OCI-LY1 (cell line): ENCODE results near the gene AKIP1.
A peak's percentile ranks its signal among the peaks of the same experiment; 100 is the strongest.

Source experiments
- H2AFZ ChIP-seq: fragments of 200-600 bp; sonication (generic), shearing (Covaris generic); 2 replicates; pipeline ENCODE4 v1.6.0; 2014; ENCODE audit warnings: antibody characterized with exemption, mild to moderate bottlenecking, low read length
- H3F3A ChIP-seq: fragments of 200-600 bp; sonication (generic), shearing (Covaris generic); 2 replicates; pipeline ENCODE4 v1.6.0; 2014; ENCODE audit warnings: mild to moderate bottlenecking, antibody characterized with exemption, low read length, moderate library complexity; ENCODE audit not compliant: insufficient read depth
- H3K27ac ChIP-seq: fragments of 200-600 bp; sonication (generic); 2 replicates; pipeline ENCODE4 v1.5.1; 2014; ENCODE audit warnings: low read length, mixed run types, mild to moderate bottlenecking, low read depth; ENCODE audit not compliant: poor library complexity, severe bottlenecking
- H3K27me3 ChIP-seq: fragments of 200-600 bp; sonication (generic); 2 replicates; pipeline ENCODE4 v1.6.0; 2014; ENCODE audit warnings: antibody characterized with exemption, mild to moderate bottlenecking, low read length, moderate library complexity; ENCODE audit not compliant: insufficient read depth
- H3K36me3 ChIP-seq: fragments of 200-600 bp; sonication (generic); 2 replicates; pipeline ENCODE4 v1.6.1; 2014; ENCODE audit warnings: mild to moderate bottlenecking, antibody characterized with exemption, low read length, moderate library complexity, mixed read lengths; ENCODE audit not compliant: insufficient read depth
- H3K4me1 ChIP-seq: fragments of 200-600 bp; sonication (generic); 2 replicates; pipeline ENCODE4 v1.5.1; 2014; ENCODE audit warnings: mild to moderate bottlenecking, low read length, moderate library complexity; ENCODE audit not compliant: insufficient read depth, severe bottlenecking
- H3K4me2 ChIP-seq: fragments of 200-600 bp; sonication (generic), shearing (Covaris generic); 2 replicates; pipeline ENCODE4 v1.6.1; 2014; ENCODE audit warnings: low read length
- H3K4me3 ChIP-seq: fragments of 200-600 bp; sonication (generic); 2 replicates; pipeline ENCODE4 v1.5.1; 2014; ENCODE audit warnings: low read length, low read depth, mild to moderate bottlenecking, mixed read lengths; ENCODE audit not compliant: poor library complexity, severe bottlenecking
- H3K79me2 ChIP-seq: fragments of 200-600 bp; shearing (Covaris generic); 2 replicates; pipeline ENCODE4 v1.6.1; 2016; ENCODE audit warnings: mixed run types, low read length, mixed read lengths; ENCODE audit not compliant: insufficient read depth
- H3K9ac ChIP-seq: fragments of 200-600 bp; sonication (generic), shearing (Covaris generic); 2 replicates; pipeline ENCODE4 v1.6.1; 2014; ENCODE audit warnings: mild to moderate bottlenecking, low read length, mixed read lengths
- H3K9me2 ChIP-seq: fragments of 200-600 bp; sonication (generic), shearing (Covaris generic); 2 replicates; pipeline ENCODE4 v1.6.1; 2014; ENCODE audit warnings: low read depth, mild to moderate bottlenecking, low read length, mixed read lengths
- H3K9me3 ChIP-seq: fragments of 200-600 bp; shearing (Covaris generic); 2 replicates; pipeline ENCODE4 v1.6.1; 2014; ENCODE audit warnings: low read length, mixed read lengths
- H4K20me1 ChIP-seq: fragments of 200-600 bp; sonication (generic), shearing (Covaris generic); 2 replicates; pipeline ENCODE4 v1.6.0; 2016; ENCODE audit warnings: mild to moderate bottlenecking, low read length; ENCODE audit not compliant: insufficient read depth
- CTCF ChIP-seq: fragments of 200-600 bp; sonication (generic), shearing (Covaris generic); IDR thresholded peaks from 2 replicates; pipeline ENCODE4 v1.5.1; 2017; ENCODE audit warnings: mild to moderate bottlenecking, antibody characterized with exemption, low read length, moderate library complexity, mixed read lengths
- EZH2 ChIP-seq: fragments of 200-600 bp; sonication (generic), shearing (Covaris generic); IDR thresholded peaks from 2 replicates; pipeline ENCODE4 v1.8.0; 2017; ENCODE audit warnings: borderline replicate concordance, mixed run types, mild to moderate bottlenecking, antibody characterized with exemption, low read length, moderate library complexity, mixed read lengths

The AKIP1 gene

GRCh38 chr11:8908099-8908498, 2.9 kb upstream of the AKIP1 start:
- H3K27ac ChIP-seq: no peak overlapping the region
- H2AFZ ChIP-seq: no peak overlapping the region
- no peak overlapping the region for H3K9ac ChIP-seq
- H3K9me3 ChIP-seq: no peaks in the 10 kb centered on the region
- TF ChIP-seq CTCF (no peak), EZH2 (no peak)
- H3K4me1 ChIP-seq: peaks cover 16% of the 10 kb centered on the region
- H3K36me3 ChIP-seq: no peaks in the 10 kb centered on the region
- H4K20me1 ChIP-seq: no peaks in the 10 kb centered on the region
- no peak overlapping the region for H3K4me3 ChIP-seq
- H3K79me2 ChIP-seq: no peaks in the 10 kb centered on the region
- H3K27me3 ChIP-seq: no peaks in the 10 kb centered on the region
- no peaks in the 10 kb centered on the region for H3K9me2 ChIP-seq
- no peak overlapping the region for H3K4me2 ChIP-seq
- H3F3A ChIP-seq: no peaks in the 10 kb centered on the region

- H3K9me2 ChIP-seq: no peaks in the 10 kb centered on the region
- no peak overlapping the region for H2AFZ ChIP-seq
- H3F3A ChIP-seq: no peaks in the 10 kb centered on the region
- no peaks in the 10 kb centered on the region for H3K27me3 ChIP-seq
- no peaks in the 10 kb centered on the region for H4K20me1 ChIP-seq
- no peaks in the 10 kb centered on the region for H3K79me2 ChIP-seq
- peak overlapping the region; percentile 79 for H3K4me2 ChIP-seq
- no peak overlapping the region for H3K27ac ChIP-seq
- peak overlapping the region; percentile 84; the same call in 1 of the 2 replicates for H3K9ac ChIP-seq
- TF ChIP-seq CTCF: no peak
- TF ChIP-seq EZH2: no peak
- peak overlapping the region; percentile 91 for H3K4me3 ChIP-seq
- peaks cover 32% of the 10 kb centered on the region for H3K4me1 ChIP-seq
- H3K36me3 ChIP-seq: 0 out of 2 replicates have a peak, but pooled peaks cover 5% of the 10 kb centered on the region
- no peaks in the 10 kb centered on the region for H3K9me3 ChIP-seq
These were observed 351 bp upstream of the AKIP1 start for GRCh38 chr11:8910649-8911026.

- Histone ChIP-seq H3K27ac (peak overlapping the region; percentile 50), H2AFZ (no peak overlapping the region), H3K27me3 (no peaks in the 10 kb centered on the region), H3K4me3 (peak overlapping the region; percentile 33), H4K20me1 (no peaks in the 10 kb centered on the region), H3K9ac (peak overlapping the region; percentile 33; the same call in 1 of the 2 replicates), H3K79me2 (no peaks in the 10 kb centered on the region), H3F3A (no peaks in the 10 kb centered on the region), H3K4me2 (peak overlapping the region; percentile 56), H3K9me3 (no peaks in the 10 kb centered on the region), H3K4me1 (peaks cover 32% of the 10 kb centered on the region), H3K36me3 (peaks cover 36% of the 10 kb centered on the region; the same call in 1 of the 2 replicates), H3K9me2 (no peaks in the 10 kb centered on the region)
- peak; percentile 83 for TF ChIP-seq CTCF
- no peak for TF ChIP-seq EZH2
These were observed 3.1 kb downstream of the AKIP1 start for GRCh38 chr11:8913961-8914660.
